GM12874 (cell line): Measurements from ENCODE around the gene FAM89B.

ENCODE experiments used
- TF ChIP-seq, protein P1 (sequence below): IDR thresholded peaks from 2 replicates; pipeline ENCODE4 v1.5.1; 2011; ENCODE audit warnings: low read depth, mild to moderate bottlenecking, control low read depth, low read length, moderate library complexity; ENCODE audit not compliant: insufficient read depth

Gene FAM89B

DNA sequence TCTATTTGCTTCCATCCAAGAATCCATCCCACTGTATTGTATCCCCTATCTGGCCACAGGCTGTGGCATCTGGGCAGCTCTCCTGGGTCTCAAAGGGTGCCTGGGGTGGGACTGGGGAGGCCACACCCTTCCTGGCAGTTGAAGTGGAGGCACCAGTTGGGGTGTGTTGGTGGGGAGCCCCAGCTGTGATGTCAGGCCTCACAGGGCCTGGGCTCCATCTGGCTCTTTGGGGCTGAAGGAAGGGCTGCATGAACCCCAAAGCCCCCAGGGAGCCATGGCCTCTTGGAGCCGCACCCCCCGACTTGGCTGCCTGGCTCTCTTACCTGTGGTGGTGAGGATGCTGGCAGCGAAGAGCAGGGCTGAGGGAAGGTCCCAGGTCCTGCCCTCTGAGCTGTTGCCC is 22.8 kb downstream of the FAM89B start:
- TF ChIP-seq, protein P1, sequence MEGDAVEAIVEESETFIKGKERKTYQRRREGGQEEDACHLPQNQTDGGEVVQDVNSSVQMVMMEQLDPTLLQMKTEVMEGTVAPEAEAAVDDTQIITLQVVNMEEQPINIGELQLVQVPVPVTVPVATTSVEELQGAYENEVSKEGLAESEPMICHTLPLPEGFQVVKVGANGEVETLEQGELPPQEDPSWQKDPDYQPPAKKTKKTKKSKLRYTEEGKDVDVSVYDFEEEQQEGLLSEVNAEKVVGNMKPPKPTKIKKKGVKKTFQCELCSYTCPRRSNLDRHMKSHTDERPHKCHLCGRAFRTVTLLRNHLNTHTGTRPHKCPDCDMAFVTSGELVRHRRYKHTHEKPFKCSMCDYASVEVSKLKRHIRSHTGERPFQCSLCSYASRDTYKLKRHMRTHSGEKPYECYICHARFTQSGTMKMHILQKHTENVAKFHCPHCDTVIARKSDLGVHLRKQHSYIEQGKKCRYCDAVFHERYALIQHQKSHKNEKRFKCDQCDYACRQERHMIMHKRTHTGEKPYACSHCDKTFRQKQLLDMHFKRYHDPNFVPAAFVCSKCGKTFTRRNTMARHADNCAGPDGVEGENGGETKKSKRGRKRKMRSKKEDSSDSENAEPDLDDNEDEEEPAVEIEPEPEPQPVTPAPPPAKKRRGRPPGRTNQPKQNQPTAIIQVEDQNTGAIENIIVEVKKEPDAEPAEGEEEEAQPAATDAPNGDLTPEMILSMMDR = no peak

GRCh38 chr11:65595543-65596281 is 23.4 kb downstream of the FAM89B start, which contains the start of gene KCNK7:
Gene KCNK7 (minus strand): TSS chr11:65595800. CDS start chr11:65595772, 28 bp downstream.
- TF ChIP-seq, protein P1 = no peak

- TF ChIP-seq, protein P1 = no peak
Observed at GRCh38 chr11:65596520-65596919, 24.2 kb downstream of the FAM89B start.

DNA sequence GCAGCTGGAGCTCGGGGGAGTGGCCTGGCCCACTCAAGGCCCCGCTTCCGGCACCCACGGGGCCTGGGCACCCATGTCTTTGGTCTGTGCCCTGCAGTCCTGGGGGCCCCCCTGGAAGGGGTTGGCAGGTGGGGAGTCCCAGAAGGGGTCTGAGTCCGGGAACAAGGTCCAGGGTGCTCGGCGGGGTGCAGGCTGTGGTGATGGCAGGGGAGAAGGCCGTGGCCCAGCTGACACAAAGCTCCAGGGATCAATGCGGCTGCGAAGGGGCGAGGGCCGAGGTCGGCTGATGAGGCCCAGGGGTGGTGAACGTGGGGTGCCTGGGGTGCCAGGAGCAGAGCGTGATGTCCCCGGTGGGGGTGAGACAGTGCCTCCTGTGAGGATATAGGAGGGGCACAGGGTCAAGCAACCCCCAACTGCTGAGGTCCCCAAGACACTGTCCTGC is 25.9 kb downstream of the FAM89B start:
- TF ChIP-seq, protein P1 = no peak

DNA sequence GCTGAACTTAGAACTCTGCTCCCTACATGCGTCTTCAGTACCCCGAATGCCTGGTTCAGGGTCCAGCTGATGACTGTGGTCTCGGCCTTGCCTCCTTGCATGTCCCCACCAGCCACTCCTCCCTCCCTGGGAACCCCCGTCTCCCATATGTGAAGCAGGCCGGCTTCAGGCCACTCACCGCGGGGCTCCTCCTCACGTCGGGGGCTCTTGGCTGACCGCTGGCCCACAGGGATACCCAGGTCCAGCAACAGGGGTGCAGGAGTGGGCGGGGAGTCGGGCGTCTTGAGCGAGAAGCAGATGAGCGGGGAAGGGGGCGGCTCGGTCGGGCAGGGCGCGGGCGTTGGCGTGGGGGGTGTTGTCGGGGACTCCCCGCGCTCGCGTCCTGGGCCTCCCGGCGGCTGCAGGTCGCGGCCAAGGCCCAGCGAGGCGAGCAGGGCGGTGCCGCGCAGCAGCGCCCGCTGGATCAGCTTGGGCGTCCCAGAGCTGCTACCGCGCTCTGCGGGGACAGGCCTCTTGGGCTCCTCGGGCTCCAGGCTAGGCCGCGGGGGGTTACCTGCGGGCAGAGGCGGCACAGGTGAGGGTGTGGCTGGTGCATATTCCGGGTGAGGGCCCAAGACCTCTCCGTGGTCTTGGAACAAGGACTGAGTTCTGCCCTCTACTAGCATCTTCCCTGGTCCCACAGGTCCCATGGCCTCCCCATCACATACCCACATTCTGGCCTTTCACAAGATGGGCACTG is 27.0 kb downstream of the FAM89B start:
- TF ChIP-seq, protein P1 = no peak

DNA sequence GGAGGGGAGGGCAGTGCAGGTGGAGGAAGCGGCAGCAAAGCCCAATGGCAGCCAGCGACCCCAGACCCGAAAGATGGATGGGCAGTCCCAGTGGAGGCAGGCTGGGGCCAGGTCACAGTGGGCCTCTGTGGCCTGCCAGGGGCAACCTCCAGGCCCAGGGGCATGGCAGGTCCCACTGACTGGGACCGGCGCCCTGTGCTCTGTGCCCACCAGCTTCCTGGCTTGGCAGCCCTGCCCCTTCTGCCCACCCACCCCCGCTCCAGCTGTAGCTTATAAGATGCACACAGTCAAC is 27.6 kb downstream of the FAM89B start:
- TF ChIP-seq, protein P1 = no peak

- TF ChIP-seq, protein P1 = no peak
Observed at GRCh38 chr11:65604258-65604657, 31.9 kb downstream of the FAM89B start.
